Measurements from ENCODE around the gene OLFM2. TPM values are rescaled to one million over a fixed set of nuclear protein-coding genes. Genes with fewer than 3 reads are reported as not detected.

OLFM2 gene
- total RNA-seq, 1 experiment from 2014 or later = 106 TPM

- H3K36me3 ChIP-seq (ENCODE audit: insufficient read depth, low read length, poor library complexity, severe bottlenecking) = peaks cover 55% of the 10 kb centered on the region
Observed at GRCh38 chr19:9842834-9843625, 93.3 kb downstream of the OLFM2 start.

GRCh38 chr19:9839415-9839814 is 96.9 kb downstream of the OLFM2 start:
- intact Hi-C loops (cut with micrococcal nuclease; ENCODE audit: unreplicated experiment) = no loop called here
- no TSS peak for BruUV-seq (replicated peaks)
- ChIA-PET CTCF (no interaction called here), POLR2A (ENCODE audit: low non-redundant PET) (no interaction called here)
- Histone ChIP-seq H3K36me3 (ENCODE audit: insufficient read depth, low read length, poor library complexity, severe bottlenecking) (peaks cover 52% of the 10 kb centered on the region), H3K27me3 (replicated peaks; ENCODE audit: insufficient read depth, low read depth, low read length, poor library complexity) (no peaks in the 10 kb centered on the region), H3K9me3 (ENCODE audit: low read depth, low read length, poor library complexity, severe bottlenecking) (no peaks in the 10 kb centered on the region), H3K27ac (ENCODE audit: low read depth, low read length, poor library complexity, severe bottlenecking) (no peak overlapping the region), H3K4me3 (ENCODE audit: low read depth, low read length, poor library complexity, severe bottlenecking) (no peak overlapping the region), H3K4me1 (ENCODE audit: insufficient read depth, low read length, poor library complexity, severe bottlenecking) (no peaks in the 10 kb centered on the region)
- TF ChIP-seq EZH2 (IDR thresholded peaks at IDR 0.05; ENCODE audit: borderline replicate concordance, low read depth, low read length, poor library complexity, severe bottlenecking) = no peak
- TF ChIP-seq CTCF (conservative IDR thresholded peaks at IDR 0.05; ENCODE audit: low read depth, low read length) = no peak
- no peak for DNase-seq (ENCODE audit: low spot score)

More at GRCh38 chr19:9842834-9843625, 93.3 kb downstream of the OLFM2 start:
- Histone ChIP-seq H3K27me3 (replicated peaks; ENCODE audit: insufficient read depth, low read depth, low read length, poor library complexity) (no peaks in the 10 kb centered on the region), H3K4me1 (ENCODE audit: insufficient read depth, low read length, poor library complexity, severe bottlenecking) (peaks cover 3% of the 10 kb centered on the region), H3K27ac (ENCODE audit: low read depth, low read length, poor library complexity, severe bottlenecking) (no peak overlapping the region), H3K9me3 (ENCODE audit: low read depth, low read length, poor library complexity, severe bottlenecking) (no peaks in the 10 kb centered on the region), H3K4me3 (ENCODE audit: low read depth, low read length, poor library complexity, severe bottlenecking) (no peak overlapping the region)
- TF ChIP-seq CTCF (conservative IDR thresholded peaks at IDR 0.05; ENCODE audit: low read depth, low read length) = no peak
- TF ChIP-seq EZH2 (IDR thresholded peaks at IDR 0.05; ENCODE audit: borderline replicate concordance, low read depth, low read length, poor library complexity, severe bottlenecking) = no peak
- ChIA-PET POLR2A (ENCODE audit: low non-redundant PET) (no interaction called here), CTCF (interaction anchor here (0.5 kb wide), 1 partner anchor 155 kb away, joined by 3 read pairs; no protein-coding TSS in a partner anchor)
- no peak for DNase-seq (ENCODE audit: low spot score)
- BruUV-seq (replicated peaks) = no TSS peak
- intact Hi-C loops (cut with micrococcal nuclease; ENCODE audit: unreplicated experiment) = no loop called here

DNA sequence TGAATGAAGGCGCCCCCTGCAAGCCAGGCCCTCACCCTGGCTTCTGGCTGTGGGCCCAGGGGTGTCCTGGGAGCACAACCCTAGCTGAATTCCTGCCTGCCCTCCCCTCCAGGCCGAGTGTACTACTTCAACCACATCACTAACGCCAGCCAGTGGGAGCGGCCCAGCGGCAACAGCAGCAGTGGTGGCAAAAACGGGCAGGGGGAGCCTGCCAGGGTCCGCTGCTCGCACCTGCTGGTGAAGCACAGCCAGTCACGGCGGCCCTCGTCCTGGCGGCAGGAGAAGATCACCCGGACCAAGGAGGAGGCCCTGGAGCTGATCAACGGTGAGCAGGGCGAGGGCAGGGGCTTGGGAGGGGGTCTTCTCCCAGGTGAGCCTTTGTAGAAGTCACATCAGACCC is 98.0 kb downstream of the OLFM2 start:
- ChIA-PET CTCF (no interaction called here), POLR2A (ENCODE audit: low non-redundant PET) (no interaction called here)
- no peak for DNase-seq (ENCODE audit: low spot score)
- intact Hi-C loops (cut with micrococcal nuclease; ENCODE audit: unreplicated experiment) = no loop called here
- no TSS peak for BruUV-seq (replicated peaks)
- no peaks in the 10 kb centered on the region for H3K9me3 ChIP-seq (ENCODE audit: low read depth, low read length, poor library complexity, severe bottlenecking)
- H3K36me3 ChIP-seq (ENCODE audit: insufficient read depth, low read length, poor library complexity, severe bottlenecking) = peaks cover 41% of the 10 kb centered on the region
- H3K27ac ChIP-seq (ENCODE audit: low read depth, low read length, poor library complexity, severe bottlenecking) = no peak overlapping the region
- TF ChIP-seq CTCF (conservative IDR thresholded peaks at IDR 0.05; ENCODE audit: low read depth, low read length) (no peak), EZH2 (IDR thresholded peaks at IDR 0.05; ENCODE audit: borderline replicate concordance, low read depth, low read length, poor library complexity, severe bottlenecking) (no peak)
- no peaks in the 10 kb centered on the region for H3K27me3 ChIP-seq (replicated peaks; ENCODE audit: insufficient read depth, low read depth, low read length, poor library complexity)
- H3K4me1 ChIP-seq (ENCODE audit: insufficient read depth, low read length, poor library complexity, severe bottlenecking) = no peaks in the 10 kb centered on the region
- no peak overlapping the region for H3K4me3 ChIP-seq (ENCODE audit: low read depth, low read length, poor library complexity, severe bottlenecking)
